Vagina (tissue), 2 donors: Measurements from ENCODE around the gene ARMH1.

Experiments used
- POLR2A ChIP-seq, 2 donors: fragments of 450-650 bp; IDR thresholded peaks; one replicate each; pipeline ENCODE4 v1.6.1; 2017; ENCODE audit warnings: antibody characterized with exemption in 2 of 2, mild to moderate bottlenecking in 2 of 2, moderate library complexity in 2 of 2
- POLR2AphosphoS5 ChIP-seq, 2 donors: sonication (generic); formaldehyde crosslinking; IDR thresholded peaks; one replicate each; pipeline ENCODE4 v1.9.0; 2017; ENCODE audit warnings: antibody characterized with exemption in 2 of 2, mild to moderate bottlenecking in 2 of 2, low read depth in 1 of 2; ENCODE audit not compliant: insufficient read depth in 1 of 2
- TF ChIP-seq, protein P1 (sequence below), 3 experiments: fragments of 450-650 bp in 2 of 3; fragments of 200-600 bp in 1 of 3; sonication (generic) in 1 of 3; IDR thresholded peaks; one replicate each; pipeline ENCODE4 v1.5.1; 2017 to 2019; ENCODE audit warnings: antibody characterized with exemption in 3 of 3, mild to moderate bottlenecking in 2 of 3, moderate library complexity in 2 of 3

- TF ChIP-seq POLR2A (IDR thresholded peaks at IDR 0.05), result no peak
- no peak for TF ChIP-seq POLR2AphosphoS5 (IDR thresholded peaks at IDR 0.05; ENCODE audit: insufficient read depth in 1 of 2, low read depth in 1 of 2)
- TF ChIP-seq, protein P1, sequence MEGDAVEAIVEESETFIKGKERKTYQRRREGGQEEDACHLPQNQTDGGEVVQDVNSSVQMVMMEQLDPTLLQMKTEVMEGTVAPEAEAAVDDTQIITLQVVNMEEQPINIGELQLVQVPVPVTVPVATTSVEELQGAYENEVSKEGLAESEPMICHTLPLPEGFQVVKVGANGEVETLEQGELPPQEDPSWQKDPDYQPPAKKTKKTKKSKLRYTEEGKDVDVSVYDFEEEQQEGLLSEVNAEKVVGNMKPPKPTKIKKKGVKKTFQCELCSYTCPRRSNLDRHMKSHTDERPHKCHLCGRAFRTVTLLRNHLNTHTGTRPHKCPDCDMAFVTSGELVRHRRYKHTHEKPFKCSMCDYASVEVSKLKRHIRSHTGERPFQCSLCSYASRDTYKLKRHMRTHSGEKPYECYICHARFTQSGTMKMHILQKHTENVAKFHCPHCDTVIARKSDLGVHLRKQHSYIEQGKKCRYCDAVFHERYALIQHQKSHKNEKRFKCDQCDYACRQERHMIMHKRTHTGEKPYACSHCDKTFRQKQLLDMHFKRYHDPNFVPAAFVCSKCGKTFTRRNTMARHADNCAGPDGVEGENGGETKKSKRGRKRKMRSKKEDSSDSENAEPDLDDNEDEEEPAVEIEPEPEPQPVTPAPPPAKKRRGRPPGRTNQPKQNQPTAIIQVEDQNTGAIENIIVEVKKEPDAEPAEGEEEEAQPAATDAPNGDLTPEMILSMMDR (IDR thresholded peaks at IDR 0.05), result no peak
These were observed 14.4 kb downstream of the ARMH1 start for GRCh38 chr1:44688760-44689446.
